HL-60 (cell line): ENCODE measurements around the gene FARS2.

Experiments
- DNase-seq, 2 experiments: peaks; one replicate each; pipeline ENCODE4 v3.0.0-alpha.2; 2010 to 2020; ENCODE audit warnings: low read depth in 1 of 2, low spot score in 1 of 2
- H3K27ac ChIP-seq: fragments of 250-450 bp; sonication (Bioruptor Pico); replicated peaks from 2 replicates; pipeline ENCODE4 v1.5.1; 2020; ENCODE audit warnings: mild to moderate bottlenecking, moderate library complexity
- H3K27me3 ChIP-seq: fragments of 250-450 bp; sonication (Bioruptor Pico); 2 replicates; pipeline ENCODE4 v1.5.1; 2021; ENCODE audit warnings: mild to moderate bottlenecking, moderate library complexity; ENCODE audit not compliant: insufficient read depth, poor library complexity, severe bottlenecking
- H3K4me3 ChIP-seq: replicated peaks from 2 replicates; pipeline ENCODE4 v1.5.1; 2011; ENCODE audit warnings: mild to moderate bottlenecking, control low read depth, low read length; ENCODE audit not compliant: insufficient read depth
- CTCF ChIP-seq: IDR thresholded peaks from one replicate; pipeline ENCODE4 v1.5.1; 2011; ENCODE audit warnings: low read length, control low read depth, inconsistent platforms; ENCODE audit not compliant: insufficient read depth
- GABPA ChIP-seq: IDR thresholded peaks from 2 replicates; pipeline ENCODE4 v1.6.1; 2012; ENCODE audit warnings: low read depth
- POLR2AphosphoS5 ChIP-seq: IDR thresholded peaks from 2 replicates; pipeline ENCODE4 v1.6.1; 2012; ENCODE audit warnings: low read depth
- SPI1 ChIP-seq: IDR thresholded peaks from 2 replicates; pipeline ENCODE4 v1.6.1; 2012; ENCODE audit warnings: low read depth, mild to moderate bottlenecking, borderline replicate concordance
- TF ChIP-seq, protein P1 (sequence below): IDR thresholded peaks from 2 replicates; pipeline ENCODE4 v1.6.1; 2012; ENCODE audit warnings: low read depth; ENCODE audit not compliant: insufficient replicate concordance

FARS2 gene

DNA sequence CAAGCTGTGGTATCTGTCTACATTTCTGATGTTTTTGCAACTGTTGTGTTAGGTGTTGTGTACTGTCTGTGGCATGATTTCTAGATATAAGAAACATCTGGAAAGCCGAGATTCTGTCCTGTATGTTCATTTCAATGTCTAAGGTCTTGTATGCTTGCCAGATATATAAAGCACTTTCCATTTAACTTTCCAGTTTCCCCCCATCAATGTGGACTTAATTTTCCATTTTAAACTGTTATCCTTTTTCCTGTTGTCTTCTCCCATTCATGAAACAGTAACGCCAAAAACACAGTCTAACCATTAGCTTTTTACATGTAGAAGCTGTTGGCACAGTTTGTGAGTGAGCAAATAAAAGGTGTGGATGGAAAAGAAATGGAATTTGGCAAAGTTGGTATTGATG lies 181.6 kb downstream of the FARS2 start:
- no peak overlapping the region for H3K27ac ChIP-seq
- TF ChIP-seq POLR2AphosphoS5 = no peak
- TF ChIP-seq SPI1 = no peak
- TF ChIP-seq CTCF = no peak
- TF ChIP-seq, protein P1, sequence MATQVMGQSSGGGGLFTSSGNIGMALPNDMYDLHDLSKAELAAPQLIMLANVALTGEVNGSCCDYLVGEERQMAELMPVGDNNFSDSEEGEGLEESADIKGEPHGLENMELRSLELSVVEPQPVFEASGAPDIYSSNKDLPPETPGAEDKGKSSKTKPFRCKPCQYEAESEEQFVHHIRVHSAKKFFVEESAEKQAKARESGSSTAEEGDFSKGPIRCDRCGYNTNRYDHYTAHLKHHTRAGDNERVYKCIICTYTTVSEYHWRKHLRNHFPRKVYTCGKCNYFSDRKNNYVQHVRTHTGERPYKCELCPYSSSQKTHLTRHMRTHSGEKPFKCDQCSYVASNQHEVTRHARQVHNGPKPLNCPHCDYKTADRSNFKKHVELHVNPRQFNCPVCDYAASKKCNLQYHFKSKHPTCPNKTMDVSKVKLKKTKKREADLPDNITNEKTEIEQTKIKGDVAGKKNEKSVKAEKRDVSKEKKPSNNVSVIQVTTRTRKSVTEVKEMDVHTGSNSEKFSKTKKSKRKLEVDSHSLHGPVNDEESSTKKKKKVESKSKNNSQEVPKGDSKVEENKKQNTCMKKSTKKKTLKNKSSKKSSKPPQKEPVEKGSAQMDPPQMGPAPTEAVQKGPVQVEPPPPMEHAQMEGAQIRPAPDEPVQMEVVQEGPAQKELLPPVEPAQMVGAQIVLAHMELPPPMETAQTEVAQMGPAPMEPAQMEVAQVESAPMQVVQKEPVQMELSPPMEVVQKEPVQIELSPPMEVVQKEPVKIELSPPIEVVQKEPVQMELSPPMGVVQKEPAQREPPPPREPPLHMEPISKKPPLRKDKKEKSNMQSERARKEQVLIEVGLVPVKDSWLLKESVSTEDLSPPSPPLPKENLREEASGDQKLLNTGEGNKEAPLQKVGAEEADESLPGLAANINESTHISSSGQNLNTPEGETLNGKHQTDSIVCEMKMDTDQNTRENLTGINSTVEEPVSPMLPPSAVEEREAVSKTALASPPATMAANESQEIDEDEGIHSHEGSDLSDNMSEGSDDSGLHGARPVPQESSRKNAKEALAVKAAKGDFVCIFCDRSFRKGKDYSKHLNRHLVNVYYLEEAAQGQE = no peak
- no peak for TF ChIP-seq GABPA
- no peaks in the 10 kb centered on the region for H3K27me3 ChIP-seq
- H3K4me3 ChIP-seq = no peak overlapping the region
- DNase-seq = no peak

- Histone ChIP-seq H3K27ac (no peak overlapping the region), H3K27me3 (no peaks in the 10 kb centered on the region), H3K4me3 (no peak overlapping the region)
- no peak for DNase-seq
- TF ChIP-seq POLR2AphosphoS5 (no peak), SPI1 (no peak), CTCF (no peak), GABPA (no peak)
- TF ChIP-seq, protein P1 = no peak
Measured at GRCh38 chr6:5443491-5443890, 182.2 kb downstream of the FARS2 start.

GRCh38 chr6:5446362-5447075 lies 185.2 kb downstream of the FARS2 start:
- no peak for TF ChIP-seq POLR2AphosphoS5
- no peak for TF ChIP-seq GABPA
- TF ChIP-seq, protein P1 = peak; percentile 82
- TF ChIP-seq SPI1 = no peak
- no peak for TF ChIP-seq CTCF
- no peak for DNase-seq
- Histone ChIP-seq H3K27ac (no peak overlapping the region), H3K4me3 (no peak overlapping the region), H3K27me3 (no peaks in the 10 kb centered on the region)
